Cortex of kidney (tissue), 1 donor: ENCODE data around the gene PHLDB1.

Experiments
- DNase-seq: peaks from one replicate; lab custom pipeline; 2025; lab: John Stamatoyannopoulos, UW

PHLDB1 gene

GRCh38 chr11:118640332-118641154, 33.1 kb downstream of the PHLDB1 start:
- no peak for DNase-seq

- DNase-seq, result no peak
These were observed 34.1 kb downstream of the PHLDB1 start for GRCh38 chr11:118641397-118642019.

GRCh38 chr11:118643142-118643994, 36.0 kb downstream of the PHLDB1 start:
- no peak for DNase-seq

GRCh38 chr11:118643995-118644345, 36.6 kb downstream of the PHLDB1 start:
- no peak for DNase-seq

GRCh38 chr11:118644496-118644895, 37.1 kb downstream of the PHLDB1 start:
- no peak for DNase-seq

- no peak for DNase-seq
These were observed 37.8 kb downstream of the PHLDB1 start for GRCh38 chr11:118645066-118645715.

- DNase-seq, result no peak
These were observed 39.0 kb downstream of the PHLDB1 start for GRCh38 chr11:118646393-118646792.

GRCh38 chr11:118648291-118648690, 40.9 kb downstream of the PHLDB1 start:
- no peak for DNase-seq

- DNase-seq, result no peak
These were observed 42.5 kb downstream of the PHLDB1 start for GRCh38 chr11:118649941-118650340.

GRCh38 chr11:118650366-118650765, 43.0 kb downstream of the PHLDB1 start:
- DNase-seq, result no peak

- DNase-seq, result no peak
These were observed 44.4 kb downstream of the PHLDB1 start for GRCh38 chr11:118651820-118652219.

- no peak for DNase-seq
These were observed 45.3 kb downstream of the PHLDB1 start for GRCh38 chr11:118652681-118653181.

GRCh38 chr11:118653684-118654390, 46.4 kb downstream of the PHLDB1 start:
- no peak for DNase-seq

- DNase-seq, result no peak
These were observed 48.2 kb downstream of the PHLDB1 start for GRCh38 chr11:118655486-118656190.

GRCh38 chr11:118656563-118657165, 49.2 kb downstream of the PHLDB1 start:
- DNase-seq, result no peak

- DNase-seq, result no peak
These were observed 49.8 kb downstream of the PHLDB1 start for GRCh38 chr11:118657238-118657637.

GRCh38 chr11:118657709-118658428, 50.5 kb downstream of the PHLDB1 start:
- no peak for DNase-seq

- DNase-seq, result no peak
These were observed 51.3 kb downstream of the PHLDB1 start for GRCh38 chr11:118658429-118659313.
